ENCODE measurements around the gene CCDC92B. TPM values are rescaled to one million over a fixed set of nuclear protein-coding genes. Genes with fewer than 3 reads are reported as not detected.

Gene CCDC92B
- total and polyA plus RNA-seq, 9 of the 15 experiments (the other 6 are each of a cell fraction or from before 2014, with no cell fraction given), result not detected

DNA sequence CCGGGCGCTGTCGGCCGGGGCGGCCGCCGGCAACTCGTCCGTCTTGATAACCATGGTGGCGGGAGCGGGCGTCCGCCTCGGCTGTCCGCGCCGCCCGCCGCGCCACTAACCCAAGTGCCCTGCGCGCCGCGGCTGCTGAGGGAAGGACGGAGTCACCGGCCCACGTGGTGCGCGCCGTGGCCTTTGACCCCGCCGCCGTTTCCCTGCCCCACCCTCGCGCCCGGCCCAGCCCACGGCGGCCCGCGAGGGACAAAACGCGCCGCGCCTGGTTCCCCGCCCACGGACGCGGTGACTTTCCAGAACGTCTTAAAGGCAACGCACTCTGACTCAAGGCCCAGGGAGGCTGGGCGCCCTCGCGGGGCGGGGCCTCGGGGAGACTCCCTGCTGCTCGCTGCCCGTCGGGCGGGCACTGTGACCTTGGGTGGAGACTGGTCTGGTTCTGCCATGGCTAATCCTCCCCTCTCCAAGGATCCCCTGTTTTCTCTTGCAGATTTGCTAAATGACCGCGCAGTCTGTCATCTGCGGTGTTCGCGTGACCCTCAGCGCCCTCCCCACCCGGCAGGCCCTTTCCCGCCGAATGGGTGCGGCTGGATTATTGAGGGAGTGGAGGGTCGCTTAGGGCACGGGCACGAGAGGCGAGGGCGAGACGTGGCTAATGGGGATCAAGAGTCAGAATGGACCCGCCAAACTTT is 37.7 kb downstream of the CCDC92B start, which contains the start of gene CLUH (continued):
- TF ChIP-seq NCOA4 (IDR thresholded peaks at IDR 0.05; ENCODE audit: partially characterized antibody) (no peak), ZEB2 (IDR thresholded peaks at IDR 0.05) (no peak), ZNF224 (CRISPR knock-in tag; IDR thresholded peaks at IDR 0.05) (no peak), HMG20A (CRISPR knock-in tag; conservative IDR thresholded peaks at IDR 0.05) (no peak), ZFX (CRISPR knock-in tag; IDR thresholded peaks at IDR 0.05) (peak; percentile 67), KLF13 (tag; IDR thresholded peaks at IDR 0.05; ENCODE audit: borderline replicate concordance, low read depth) (peak; percentile 70; the same call in 1 of the 2 replicates), EP400 (IDR thresholded peaks at IDR 0.05) (peak; percentile 68; the same call in 1 of the 2 replicates), ESRRA (IDR thresholded peaks at IDR 0.05; ENCODE audit: borderline replicate concordance, low read depth) (peak; percentile 92), ZNF184 (CRISPR knock-in tag; IDR thresholded peaks at IDR 0.05) (no peak), PTBP1 (IDR thresholded peaks at IDR 0.05; ENCODE audit: low read depth, low read length) (no peak), OTX1 (CRISPR knock-in tag; IDR thresholded peaks at IDR 0.05) (no peak), CBX8 (IDR thresholded peaks at IDR 0.05; ENCODE audit: borderline replicate concordance, extremely low read depth, low read depth, low read length, poor library complexity, severe bottlenecking) (no peak), RBBP5 (IDR thresholded peaks at IDR 0.05; ENCODE audit: borderline replicate concordance, insufficient read depth, low read length, poor library complexity, severe bottlenecking) (peak; percentile 43), HDAC8 (tag; IDR thresholded peaks at IDR 0.05) (no peak), SMAD4 (CRISPR knock-in tag; conservative IDR thresholded peaks at IDR 0.05) (peak; percentile 51; the same call in 1 of the 2 replicates), ZNF717 (CRISPR knock-in tag; IDR thresholded peaks at IDR 0.05) (no peak)
- TF ChIP-seq, protein P1, sequence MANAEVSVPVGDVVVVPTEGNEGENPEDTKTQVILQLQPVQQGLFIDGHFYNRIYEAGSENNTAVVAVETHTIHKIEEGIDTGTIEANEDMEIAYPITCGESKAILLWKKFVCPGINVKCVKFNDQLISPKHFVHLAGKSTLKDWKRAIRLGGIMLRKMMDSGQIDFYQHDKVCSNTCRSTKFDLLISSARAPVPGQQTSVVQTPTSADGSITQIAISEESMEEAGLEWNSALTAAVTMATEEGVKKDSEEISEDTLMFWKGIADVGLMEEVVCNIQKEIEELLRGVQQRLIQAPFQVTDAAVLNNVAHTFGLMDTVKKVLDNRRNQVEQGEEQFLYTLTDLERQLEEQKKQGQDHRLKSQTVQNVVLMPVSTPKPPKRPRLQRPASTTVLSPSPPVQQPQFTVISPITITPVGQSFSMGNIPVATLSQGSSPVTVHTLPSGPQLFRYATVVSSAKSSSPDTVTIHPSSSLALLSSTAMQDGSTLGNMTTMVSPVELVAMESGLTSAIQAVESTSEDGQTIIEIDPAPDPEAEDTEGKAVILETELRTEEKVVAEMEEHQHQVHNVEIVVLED (CRISPR knock-in tag; IDR thresholded peaks at IDR 0.05), result peak; percentile 98
- TF ChIP-seq, protein P2, sequence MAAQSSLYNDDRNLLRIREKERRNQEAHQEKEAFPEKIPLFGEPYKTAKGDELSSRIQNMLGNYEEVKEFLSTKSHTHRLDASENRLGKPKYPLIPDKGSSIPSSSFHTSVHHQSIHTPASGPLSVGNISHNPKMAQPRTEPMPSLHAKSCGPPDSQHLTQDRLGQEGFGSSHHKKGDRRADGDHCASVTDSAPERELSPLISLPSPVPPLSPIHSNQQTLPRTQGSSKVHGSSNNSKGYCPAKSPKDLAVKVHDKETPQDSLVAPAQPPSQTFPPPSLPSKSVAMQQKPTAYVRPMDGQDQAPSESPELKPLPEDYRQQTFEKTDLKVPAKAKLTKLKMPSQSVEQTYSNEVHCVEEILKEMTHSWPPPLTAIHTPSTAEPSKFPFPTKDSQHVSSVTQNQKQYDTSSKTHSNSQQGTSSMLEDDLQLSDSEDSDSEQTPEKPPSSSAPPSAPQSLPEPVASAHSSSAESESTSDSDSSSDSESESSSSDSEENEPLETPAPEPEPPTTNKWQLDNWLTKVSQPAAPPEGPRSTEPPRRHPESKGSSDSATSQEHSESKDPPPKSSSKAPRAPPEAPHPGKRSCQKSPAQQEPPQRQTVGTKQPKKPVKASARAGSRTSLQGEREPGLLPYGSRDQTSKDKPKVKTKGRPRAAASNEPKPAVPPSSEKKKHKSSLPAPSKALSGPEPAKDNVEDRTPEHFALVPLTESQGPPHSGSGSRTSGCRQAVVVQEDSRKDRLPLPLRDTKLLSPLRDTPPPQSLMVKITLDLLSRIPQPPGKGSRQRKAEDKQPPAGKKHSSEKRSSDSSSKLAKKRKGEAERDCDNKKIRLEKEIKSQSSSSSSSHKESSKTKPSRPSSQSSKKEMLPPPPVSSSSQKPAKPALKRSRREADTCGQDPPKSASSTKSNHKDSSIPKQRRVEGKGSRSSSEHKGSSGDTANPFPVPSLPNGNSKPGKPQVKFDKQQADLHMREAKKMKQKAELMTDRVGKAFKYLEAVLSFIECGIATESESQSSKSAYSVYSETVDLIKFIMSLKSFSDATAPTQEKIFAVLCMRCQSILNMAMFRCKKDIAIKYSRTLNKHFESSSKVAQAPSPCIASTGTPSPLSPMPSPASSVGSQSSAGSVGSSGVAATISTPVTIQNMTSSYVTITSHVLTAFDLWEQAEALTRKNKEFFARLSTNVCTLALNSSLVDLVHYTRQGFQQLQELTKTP (IDR thresholded peaks at IDR 0.05; ENCODE audit: low read depth in 1 of 2, partially characterized antibody in 2 of 2), result no peak
- TF ChIP-seq, protein P3, sequence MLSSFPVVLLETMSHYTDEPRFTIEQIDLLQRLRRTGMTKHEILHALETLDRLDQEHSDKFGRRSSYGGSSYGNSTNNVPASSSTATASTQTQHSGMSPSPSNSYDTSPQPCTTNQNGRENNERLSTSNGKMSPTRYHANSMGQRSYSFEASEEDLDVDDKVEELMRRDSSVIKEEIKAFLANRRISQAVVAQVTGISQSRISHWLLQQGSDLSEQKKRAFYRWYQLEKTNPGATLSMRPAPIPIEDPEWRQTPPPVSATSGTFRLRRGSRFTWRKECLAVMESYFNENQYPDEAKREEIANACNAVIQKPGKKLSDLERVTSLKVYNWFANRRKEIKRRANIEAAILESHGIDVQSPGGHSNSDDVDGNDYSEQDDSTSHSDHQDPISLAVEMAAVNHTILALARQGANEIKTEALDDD (IDR thresholded peaks at IDR 0.05), result no peak
- TF ChIP-seq, protein P4, sequence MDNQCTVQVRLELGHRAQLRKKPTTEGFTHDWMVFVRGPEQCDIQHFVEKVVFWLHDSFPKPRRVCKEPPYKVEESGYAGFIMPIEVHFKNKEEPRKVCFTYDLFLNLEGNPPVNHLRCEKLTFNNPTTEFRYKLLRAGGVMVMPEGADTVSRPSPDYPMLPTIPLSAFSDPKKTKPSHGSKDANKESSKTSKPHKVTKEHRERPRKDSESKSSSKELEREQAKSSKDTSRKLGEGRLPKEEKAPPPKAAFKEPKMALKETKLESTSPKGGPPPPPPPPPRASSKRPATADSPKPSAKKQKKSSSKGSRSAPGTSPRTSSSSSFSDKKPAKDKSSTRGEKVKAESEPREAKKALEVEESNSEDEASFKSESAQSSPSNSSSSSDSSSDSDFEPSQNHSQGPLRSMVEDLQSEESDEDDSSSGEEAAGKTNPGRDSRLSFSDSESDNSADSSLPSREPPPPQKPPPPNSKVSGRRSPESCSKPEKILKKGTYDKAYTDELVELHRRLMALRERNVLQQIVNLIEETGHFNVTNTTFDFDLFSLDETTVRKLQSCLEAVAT (IDR thresholded peaks at IDR 0.05), result no peak
